ENCODE results near the gene NHERF2.

The NHERF2 gene

DNA sequence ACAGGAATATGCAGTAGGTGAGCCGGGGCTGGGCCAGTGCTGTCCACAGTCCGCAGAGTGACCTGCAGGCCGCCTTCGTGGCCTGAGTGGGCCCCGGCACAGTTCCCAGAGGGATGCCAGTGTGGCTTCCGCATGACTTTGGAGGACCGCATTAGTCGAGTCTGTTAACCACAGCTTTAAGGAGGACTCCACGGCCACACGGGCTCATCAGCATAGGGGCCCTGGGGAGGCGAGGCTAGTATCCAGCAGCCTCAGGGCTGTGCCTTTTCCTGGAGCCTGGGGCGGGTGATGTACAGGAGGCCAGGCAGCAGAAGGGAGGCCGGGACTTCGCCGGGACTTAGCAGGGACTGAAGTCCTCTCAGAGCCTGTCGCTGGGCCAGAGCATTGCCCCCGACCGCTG is 34.3 kb downstream of the NHERF2 start:
- DNase-seq (ENCODE audit: low spot score), result no peak

DNA sequence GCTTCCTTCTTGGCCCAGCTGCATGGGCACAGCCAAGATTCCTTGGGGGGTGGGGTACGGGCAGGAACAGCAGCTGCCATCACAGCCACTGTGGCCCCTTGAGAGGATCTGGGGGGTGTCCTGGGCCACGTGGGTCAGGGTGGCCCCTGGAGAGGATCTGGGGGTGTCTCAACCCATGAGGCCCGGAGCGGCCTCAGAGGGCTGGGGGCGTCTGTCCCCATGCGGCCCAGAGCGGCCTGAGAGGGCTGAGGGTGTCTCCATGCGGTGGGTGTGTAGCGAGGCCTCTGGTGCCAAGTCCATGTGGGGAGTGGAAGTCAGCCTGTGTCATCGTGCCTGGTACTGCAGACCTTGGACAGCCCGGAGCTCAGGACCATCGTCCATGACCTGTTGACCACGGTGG is 34.8 kb downstream of the NHERF2 start:
- no peak for DNase-seq (ENCODE audit: low spot score)

DNA sequence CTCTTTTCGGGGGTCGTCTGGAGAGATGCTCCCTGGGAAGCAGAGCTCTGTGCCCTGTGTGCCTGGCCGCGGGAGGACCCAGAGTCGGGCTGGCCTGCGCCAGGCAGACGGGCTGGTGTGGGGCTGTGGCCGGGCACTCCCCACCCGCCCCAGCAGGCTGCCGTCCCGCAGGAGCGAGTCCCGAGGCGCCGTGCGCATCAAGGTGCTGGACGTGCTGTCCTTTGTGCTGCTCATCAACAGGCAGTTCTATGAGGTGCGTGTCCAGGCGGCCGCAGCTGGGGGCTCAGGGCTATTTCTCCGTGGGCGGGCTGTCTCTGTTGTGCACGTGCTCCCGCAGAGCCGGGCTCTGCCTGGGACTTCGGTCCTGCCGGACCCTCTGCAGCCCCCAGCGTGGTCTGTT is 36.1 kb downstream of the NHERF2 start:
- DNase-seq (ENCODE audit: low spot score), result no peak

DNA sequence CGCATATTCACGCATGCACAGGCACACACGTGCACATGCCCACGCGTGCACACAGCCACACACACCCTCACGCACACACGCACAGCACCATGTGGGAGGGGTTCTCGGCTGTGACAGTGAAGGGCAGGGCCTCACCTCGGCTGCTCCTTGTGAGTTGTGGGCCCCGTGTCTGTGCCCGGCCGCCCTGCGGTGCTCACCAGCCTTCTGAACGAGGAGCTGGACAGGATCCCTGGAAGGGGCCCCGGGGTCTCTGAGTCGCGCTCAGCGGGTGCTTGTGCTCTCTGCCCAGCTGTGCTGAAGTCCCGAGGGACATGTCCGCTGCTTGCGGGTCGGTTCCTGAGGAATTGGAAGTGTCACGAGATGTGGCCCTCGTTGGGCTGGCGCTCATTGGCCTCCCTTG is 37.2 kb downstream of the NHERF2 start:
- no peak for DNase-seq (ENCODE audit: low spot score)

DNA sequence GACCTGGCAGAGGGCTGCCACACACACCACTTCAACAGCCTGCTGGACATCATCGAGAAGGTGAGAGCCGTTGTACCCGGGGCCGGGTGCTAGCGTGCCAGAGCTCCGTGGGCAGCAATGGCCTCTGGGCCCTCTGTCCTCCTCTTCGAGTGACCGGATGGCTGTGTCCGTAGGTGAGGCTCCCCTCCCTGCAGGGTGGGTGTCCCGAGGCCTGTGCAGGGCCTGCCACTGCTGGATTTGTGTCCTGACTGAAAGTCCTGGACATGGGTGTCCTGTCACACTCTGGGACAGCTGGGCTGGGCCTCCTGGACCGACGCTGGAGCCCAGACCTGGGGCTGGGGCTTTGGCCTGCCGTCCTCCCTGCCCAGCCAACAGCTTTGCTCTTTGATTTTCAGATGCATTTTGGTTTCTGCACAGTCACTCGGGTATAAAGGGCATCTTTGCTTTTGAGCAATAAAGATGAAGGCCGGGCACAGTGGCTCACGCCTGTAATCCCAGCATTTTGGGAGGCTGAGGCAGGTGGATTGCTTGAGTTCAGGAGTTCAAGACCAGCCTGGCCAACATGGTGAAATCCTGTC is 37.8 kb downstream of the NHERF2 start:
- DNase-seq (ENCODE audit: low spot score), result no peak

GRCh38 chr16:2066139-2066538 is 39.4 kb downstream of the NHERF2 start:
- no peak for DNase-seq (ENCODE audit: low spot score)

DNA sequence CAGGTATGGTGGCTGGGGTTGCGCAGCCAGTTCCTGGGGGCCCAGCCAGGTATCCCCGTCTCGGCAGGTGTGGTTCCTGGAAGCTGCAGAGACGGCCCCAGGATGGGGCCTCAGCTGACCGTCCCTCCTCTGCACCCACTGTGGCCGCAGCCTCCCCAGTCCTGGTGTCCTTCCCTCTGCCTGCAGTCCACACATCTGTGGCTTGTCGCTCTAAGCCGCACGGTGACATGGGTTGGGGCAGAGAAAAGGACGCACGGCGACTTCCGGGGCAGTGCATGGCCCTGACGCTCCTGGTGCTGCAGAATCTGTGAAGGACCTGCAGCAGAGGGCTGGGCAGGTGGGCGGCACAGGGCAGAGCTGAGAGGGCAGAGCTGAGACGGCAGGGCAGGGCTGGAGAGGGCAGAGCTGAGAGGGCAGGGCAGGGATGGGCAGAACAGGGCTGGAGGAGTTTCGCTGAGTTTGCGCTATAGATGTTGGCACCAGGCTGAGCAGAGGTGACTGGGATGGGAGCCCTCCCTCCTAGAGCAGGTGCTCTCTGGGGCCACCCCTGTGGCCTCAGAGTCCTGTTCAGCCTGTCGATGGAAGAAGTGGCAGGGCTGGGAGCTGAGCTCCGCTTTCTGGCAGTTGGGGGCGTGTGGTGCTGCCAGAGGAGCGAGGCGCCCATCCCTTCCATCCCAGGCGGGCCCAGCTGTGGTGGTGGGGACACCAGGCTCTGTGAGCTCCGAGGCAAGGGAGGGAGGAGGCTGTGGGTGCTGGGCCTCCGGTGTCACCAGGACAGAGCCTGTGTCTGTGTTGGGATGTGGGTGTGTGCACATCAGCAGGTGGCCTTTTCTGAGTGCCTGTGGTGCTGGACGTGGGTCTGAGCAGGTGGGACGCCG is 44.1 kb downstream of the NHERF2 start:
- no peak for DNase-seq (ENCODE audit: low spot score)

DNA sequence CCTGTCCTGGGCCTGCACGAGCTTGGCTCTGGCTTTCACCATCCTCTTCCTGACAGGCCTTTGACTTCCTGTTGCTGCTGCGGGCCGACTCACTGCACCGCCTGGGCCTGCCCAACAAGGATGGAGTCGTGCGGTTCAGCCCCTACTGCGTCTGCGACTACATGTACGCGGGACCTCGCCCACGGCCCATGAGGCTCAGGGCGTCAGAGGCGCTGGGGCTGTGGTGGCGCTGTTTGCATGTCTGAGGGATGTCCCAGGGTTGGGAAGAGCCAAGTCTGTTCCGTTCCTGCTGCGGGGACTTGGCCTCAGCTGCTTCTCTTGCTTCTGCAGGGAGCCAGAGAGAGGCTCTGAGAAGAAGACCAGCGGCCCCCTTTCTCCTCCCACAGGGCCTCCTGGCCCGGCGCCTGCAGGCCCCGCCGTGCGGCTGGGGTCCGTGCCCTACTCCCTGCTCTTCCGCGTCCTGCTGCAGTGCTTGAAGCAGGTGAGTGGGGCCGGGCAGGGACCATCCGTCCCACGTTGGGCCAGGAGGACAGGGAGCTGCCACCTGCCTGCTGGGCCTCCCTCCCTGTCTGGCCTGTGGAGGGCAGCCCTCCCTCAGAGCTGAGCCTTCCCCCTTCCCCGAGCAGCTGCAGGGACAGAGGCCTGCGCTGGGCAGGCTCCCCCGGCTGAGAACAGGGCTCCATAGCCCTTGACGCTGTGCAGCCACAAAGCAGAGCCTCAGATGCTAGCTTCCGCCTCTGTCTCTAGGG is 44.9 kb downstream of the NHERF2 start:
- no peak for DNase-seq (ENCODE audit: low spot score)

DNA sequence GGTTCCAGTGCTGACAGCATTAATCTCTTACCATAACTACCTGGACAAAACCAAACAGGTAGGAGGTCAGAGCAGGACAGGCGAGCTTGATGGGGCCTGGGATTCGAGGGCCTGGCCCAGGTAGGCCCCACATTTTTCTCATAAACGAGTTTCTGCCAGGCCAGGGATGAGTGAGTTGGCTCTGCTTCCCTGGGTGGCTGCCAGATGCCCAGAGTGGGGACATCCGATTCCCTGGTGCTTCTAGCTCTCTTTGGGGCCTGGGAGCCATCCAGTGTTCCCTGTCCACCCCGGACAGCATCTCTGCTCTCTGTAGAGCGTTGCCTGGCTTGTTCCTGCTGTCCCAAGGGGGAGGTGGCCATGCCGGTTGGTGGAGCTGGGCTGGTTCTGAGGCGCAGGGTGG is 46.2 kb downstream of the NHERF2 start:
- DNase-seq (ENCODE audit: low spot score), result no peak

DNA sequence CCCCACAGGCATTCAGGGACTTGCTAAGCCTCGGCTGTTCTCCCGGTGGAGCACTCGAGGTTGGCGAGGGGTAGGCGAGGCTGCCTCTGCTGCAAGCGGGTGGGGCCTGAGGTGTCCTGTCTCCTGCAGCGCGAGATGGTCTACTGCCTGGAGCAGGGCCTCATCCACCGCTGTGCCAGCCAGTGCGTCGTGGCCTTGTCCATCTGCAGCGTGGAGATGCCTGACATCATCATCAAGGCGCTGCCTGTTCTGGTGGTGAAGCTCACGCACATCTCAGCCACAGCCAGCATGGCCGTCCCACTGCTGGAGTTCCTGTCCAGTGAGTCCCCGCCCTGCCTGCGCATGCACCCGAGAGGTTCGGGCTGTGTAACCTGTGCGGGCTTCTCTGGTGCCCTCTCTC is 47.4 kb downstream of the NHERF2 start:
- DNase-seq (ENCODE audit: low spot score), result no peak

DNA sequence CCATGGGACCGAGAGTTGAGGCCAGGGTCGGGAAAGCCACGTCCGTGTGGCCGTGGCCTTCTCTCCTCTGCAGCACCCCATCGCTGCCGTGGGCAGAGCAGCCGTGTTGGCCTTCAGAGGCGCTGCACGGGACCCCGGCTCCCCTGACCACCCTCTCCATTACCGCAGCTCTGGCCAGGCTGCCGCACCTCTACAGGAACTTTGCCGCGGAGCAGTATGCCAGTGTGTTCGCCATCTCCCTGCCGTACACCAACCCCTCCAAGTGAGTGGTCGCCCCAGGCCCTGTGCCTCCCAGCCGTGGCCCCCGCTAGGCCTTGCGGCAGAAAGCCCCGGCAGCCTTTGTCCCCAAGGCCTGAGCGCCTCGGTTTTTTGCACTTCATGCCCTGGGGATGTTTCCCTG is 48.9 kb downstream of the NHERF2 start:
- DNase-seq (ENCODE audit: low spot score), result no peak

DNA sequence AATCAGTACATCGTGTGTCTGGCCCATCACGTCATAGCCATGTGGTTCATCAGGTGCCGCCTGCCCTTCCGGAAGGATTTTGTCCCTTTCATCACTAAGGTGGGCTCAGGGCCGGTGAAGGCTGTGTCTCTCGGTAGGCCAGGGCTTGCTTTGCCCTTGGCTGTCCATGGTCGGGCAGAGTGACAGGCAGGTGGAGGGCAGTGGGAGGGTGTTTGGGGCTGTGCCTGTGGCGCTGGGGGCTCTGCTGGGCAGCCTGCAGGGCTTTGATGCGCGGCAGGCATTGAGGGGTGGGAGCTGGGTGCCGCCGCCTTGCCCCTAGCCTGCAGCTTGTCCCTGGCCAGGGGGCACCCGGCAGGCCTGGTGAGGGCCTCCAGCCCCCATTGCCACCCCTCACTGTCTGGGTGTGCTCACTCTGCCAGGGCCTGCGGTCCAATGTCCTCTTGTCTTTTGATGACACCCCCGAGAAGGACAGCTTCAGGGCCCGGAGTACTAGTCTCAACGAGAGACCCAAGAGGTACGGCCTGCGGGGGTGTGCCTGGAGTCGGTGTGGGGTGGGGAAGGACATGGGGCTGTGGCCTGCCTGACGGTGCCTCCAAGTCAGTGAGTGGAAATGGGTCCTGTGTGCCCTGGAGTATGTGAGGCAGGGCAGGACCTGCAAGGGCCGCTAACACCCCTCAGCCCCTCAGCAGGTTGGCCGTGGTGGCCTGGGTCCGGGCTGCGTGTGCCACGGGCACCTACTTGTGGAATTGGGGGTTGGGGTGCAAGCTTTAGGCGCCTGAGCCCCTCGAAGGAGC is 49.6 kb downstream of the NHERF2 start:
- DNase-seq (ENCODE audit: low spot score), result no peak

- DNase-seq (ENCODE audit: low spot score), result no peak
Observed at GRCh38 chr16:2077016-2077415, 50.3 kb downstream of the NHERF2 start.

DNA sequence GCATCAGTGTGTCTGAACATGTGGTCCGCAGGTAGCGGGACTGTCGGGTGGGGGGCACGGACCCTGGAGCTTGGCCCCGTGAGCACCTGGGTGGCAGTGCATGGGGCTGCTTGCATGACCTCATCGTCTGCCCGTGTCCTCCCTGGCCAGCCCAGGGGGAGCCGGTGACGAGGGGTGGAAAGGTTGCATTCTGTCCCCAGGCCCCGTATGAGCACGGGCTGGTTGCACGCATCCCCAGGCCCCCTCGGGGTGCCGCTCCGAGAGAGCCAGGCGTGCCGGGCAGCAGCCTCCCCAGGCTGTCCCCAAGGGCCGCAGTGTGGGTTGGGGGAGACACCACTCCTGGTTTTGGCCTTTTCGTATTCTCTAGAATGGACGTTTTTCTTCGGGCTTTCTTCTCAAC is 51.0 kb downstream of the NHERF2 start:
- no peak for DNase-seq (ENCODE audit: low spot score)

DNA sequence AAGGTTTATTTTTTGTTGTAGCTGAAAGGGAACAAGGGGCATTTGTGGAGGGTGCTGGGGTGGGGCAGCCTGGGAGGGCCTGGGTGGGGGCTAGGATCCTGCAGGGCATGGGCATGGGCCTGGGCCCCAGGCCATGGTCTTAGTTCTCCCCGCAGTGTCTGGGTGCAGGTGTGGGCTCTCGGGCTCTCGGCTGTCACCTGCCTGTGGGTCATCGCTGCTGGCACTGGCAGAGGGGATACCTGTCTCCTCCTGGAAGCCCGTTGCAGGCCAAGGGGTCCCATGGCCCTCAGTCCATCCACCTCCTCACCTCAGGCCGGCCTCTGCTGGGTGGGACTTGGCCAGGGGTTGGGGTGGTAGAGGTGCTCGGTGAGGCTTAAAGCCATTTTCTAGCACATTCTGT is 51.4 kb downstream of the NHERF2 start:
- no peak for DNase-seq (ENCODE audit: low spot score)

DNA sequence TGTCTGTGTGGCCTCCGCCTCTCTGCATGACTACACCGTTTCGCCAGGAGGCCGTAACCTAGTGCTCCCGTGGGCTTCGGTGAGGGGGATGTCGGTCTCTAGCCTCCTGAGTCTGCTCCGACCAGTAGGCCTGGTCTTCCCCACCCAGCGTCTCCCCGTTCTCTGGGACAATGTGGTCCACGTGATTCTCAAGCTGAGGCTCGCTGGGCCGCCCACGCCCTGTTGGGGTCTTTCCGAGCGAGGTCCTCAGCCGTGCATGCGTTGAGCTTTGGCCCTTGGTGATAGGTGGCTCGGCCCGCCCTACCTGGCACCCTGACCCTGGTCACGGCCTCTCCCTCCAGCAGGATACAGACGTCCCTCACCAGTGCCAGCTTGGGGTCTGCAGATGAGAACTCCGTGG is 52.0 kb downstream of the NHERF2 start:
- no peak for DNase-seq (ENCODE audit: low spot score)

- no peak for DNase-seq (ENCODE audit: low spot score)
Observed at GRCh38 chr16:2079311-2079800, 52.7 kb downstream of the NHERF2 start.

- DNase-seq (ENCODE audit: low spot score), result no peak
Observed at GRCh38 chr16:2079991-2080390, 53.3 kb downstream of the NHERF2 start.

GRCh38 chr16:2081201-2082084 is 54.7 kb downstream of the NHERF2 start:
- DNase-seq (ENCODE audit: low spot score), result no peak

DNA sequence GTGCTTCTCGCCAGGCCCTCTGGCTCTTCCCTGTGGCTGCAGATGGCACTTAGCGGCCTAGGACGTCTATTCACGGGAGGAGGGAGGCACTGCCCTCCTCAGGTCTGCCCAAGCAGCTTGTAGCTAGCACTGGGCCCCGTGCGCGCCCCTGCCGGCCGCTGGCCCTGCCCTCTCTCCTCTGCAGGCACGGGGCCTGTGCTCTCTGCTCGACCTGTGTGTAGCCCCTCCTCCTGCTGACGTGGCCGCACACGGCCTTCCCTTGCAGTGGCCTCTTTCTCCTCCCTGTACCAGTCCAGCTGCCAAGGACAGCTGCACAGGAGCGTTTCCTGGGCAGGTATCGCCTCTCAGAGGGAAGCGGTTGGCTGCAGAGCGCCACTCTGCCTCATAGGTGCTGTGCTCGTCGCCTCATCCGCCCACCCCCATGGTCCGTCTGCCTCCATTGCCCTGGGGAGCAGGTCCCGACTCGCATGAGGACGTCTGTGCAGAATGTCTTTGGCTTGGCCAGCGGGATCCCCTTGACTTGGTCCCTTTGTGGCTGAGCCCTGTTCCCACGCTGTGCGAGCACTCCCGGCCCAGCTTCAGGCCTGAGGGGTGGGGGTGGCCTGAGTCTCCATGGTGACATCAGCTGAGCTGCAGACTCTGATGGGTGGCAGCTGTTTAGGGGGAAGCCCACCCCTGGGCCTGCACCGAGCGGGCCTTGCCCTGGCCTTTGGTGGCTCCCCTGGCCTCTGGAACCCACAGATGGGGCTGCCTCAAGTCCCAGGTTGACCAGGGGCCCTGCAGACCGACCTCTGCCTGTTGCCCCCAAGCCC is 55.7 kb downstream of the NHERF2 start:
- no peak for DNase-seq (ENCODE audit: low spot score)

All from LoVo (cell line).